Lung (tissue), 12 donors: ENCODE measurements around the gene PATJ. TPM values are rescaled to one million over a fixed set of nuclear protein-coding genes. Genes with fewer than 3 reads are reported as not detected.
A peak's percentile ranks its signal among the peaks of the same experiment; 100 is the strongest.

ENCODE experiments used
- ATAC-seq: fragments of 200-7000 bp; cut with Tn5 transposase; one replicate; pipeline ENCODE4 v1.9.1; 2020; ENCODE audit warnings: moderate number of reproducible peaks; ENCODE audit not compliant: insufficient read depth, low FRiP score
- DNase-seq, 3 donors: peaks; one replicate each; pipeline ENCODE4 v3.0.0-alpha.2; 2013 to 2017
- H3K27ac ChIP-seq, 2 donors: one replicate each; pipeline ENCODE4 v1.5.1; 2013; ENCODE audit warnings: mild to moderate bottlenecking in 2 of 2, moderate library complexity in 2 of 2, control low read depth in 1 of 2, inconsistent platforms in 1 of 2, low read depth in 1 of 2, low read length in 1 of 2
- H3K27me3 ChIP-seq, 3 donors: one replicate each; pipeline ENCODE4 v1.5.1; 2013; ENCODE audit warnings: low read length in 2 of 3; ENCODE audit not compliant: control insufficient read depth in 3 of 3, insufficient read depth in 3 of 3
- H3K36me3 ChIP-seq, 4 donors: one replicate each; pipeline ENCODE4 v1.5.1; 2013; ENCODE audit warnings: low read length in 4 of 4, mild to moderate bottlenecking in 1 of 4, moderate library complexity in 1 of 4; ENCODE audit not compliant: control insufficient read depth in 4 of 4, insufficient read depth in 4 of 4
- H3K4me1 ChIP-seq, 5 donors: one replicate each; pipeline ENCODE4 v1.5.1; 2013; ENCODE audit warnings: low read length in 5 of 5, mild to moderate bottlenecking in 2 of 5, moderate library complexity in 1 of 5; ENCODE audit not compliant: control insufficient read depth in 5 of 5, insufficient read depth in 5 of 5
- H3K4me3 ChIP-seq: one replicate; pipeline ENCODE4 v1.5.1; 2013; ENCODE audit warnings: mild to moderate bottlenecking, control low read depth, moderate library complexity
- H3K9ac ChIP-seq, 2 donors: one replicate each; pipeline ENCODE4 v1.5.1; 2013; ENCODE audit warnings: low read length in 2 of 2, control low read depth in 1 of 2; ENCODE audit not compliant: insufficient read depth in 1 of 2
- H3K9me3 ChIP-seq, 4 donors: one replicate each; pipeline ENCODE4 v1.5.1; 2013; ENCODE audit warnings: low read length in 3 of 4, mild to moderate bottlenecking in 1 of 4, moderate library complexity in 1 of 4; ENCODE audit not compliant: control insufficient read depth in 4 of 4, insufficient read depth in 3 of 4
- CTCF ChIP-seq: IDR thresholded peaks from 2 replicates; pipeline ENCODE4 v1.5.1; 2012; ENCODE audit warnings: mild to moderate bottlenecking; ENCODE audit errors: control extremely low read depth, extremely low read depth
- WGBS, 2 donors: extraction: QIAGEN DNeasy Blood & Tissue Kit; methylation state at CpG; one replicate each; pipeline ENCODE4 v1.1.7; 2013; 5-methylcytosine and 5-hydroxymethylcytosine counted together
- polyA plus RNA-seq, 2 donors: library from polyadenylated mRNA; stranded (reverse); fragments of 200-250 nt; gene quantifications; one replicate each; pipeline ENCODE4 v1.2.1, GENCODE V29; 2013
- total RNA-seq, 2 donors: library from RNA; depleted of rRNA in 1 of 2; stranded (reverse); fragments of >200 nt in 1 of 2; gene quantifications; one replicate each; pipeline ENCODE4 v1.2.1, GENCODE V29; 2014 to 2021
- donor health status: control.
- donor health status: control.
- donor health status: Bipolar disorder and iron deficiency.
- donor health status: healthy.
- donor health status: DM: yes; HTN: yes; CAD: no.

The PATJ gene
- total and polyA plus RNA-seq, 4 donors: 5.3 to 115 (median 26.8) TPM

- 94 to 96% methylated on average over 6 of the region's 6 CpGs for WGBS, 2 donors
Observed at GRCh38 chr1:61956016-61956645, 213.9 kb downstream of the PATJ start.

GRCh38 chr1:61956784-61957183 lies 214.5 kb downstream of the PATJ start:
- H3K27me3 ChIP-seq: no peaks in the 10 kb centered on the region
- H3K36me3 ChIP-seq: peaks cover 0 to 1% (median 0%) of the 10 kb centered on the region in 4 donors
- H3K4me3 ChIP-seq: no peak overlapping the region
- H3K27ac ChIP-seq: no peak overlapping the region
- no peak for ATAC-seq
- 85% methylated on average over 2 of the region's 2 CpGs for WGBS, 2 donors
- peaks cover 0 to 6% (median 0%) of the 10 kb centered on the region in 5 donors for H3K4me1 ChIP-seq
- H3K9ac ChIP-seq: no peak overlapping the region
- no peak for TF ChIP-seq CTCF
- H3K9me3 ChIP-seq: no peaks in the 10 kb centered on the region
- DNase-seq: no peak

More at GRCh38 chr1:61956016-61956645, 213.9 kb downstream of the PATJ start:
- TF ChIP-seq CTCF: no peak
- peaks cover 0 to 6% (median 0%) of the 10 kb centered on the region in 5 donors for H3K4me1 ChIP-seq
- H3K9ac ChIP-seq: no peak overlapping the region
- no peak for DNase-seq
- no peak overlapping the region for H3K27ac ChIP-seq
- H3K4me3 ChIP-seq: no peak overlapping the region
- no peak for ATAC-seq
- H3K36me3 ChIP-seq: peaks cover 0 to 1% (median 0%) of the 10 kb centered on the region in 4 donors
- no peaks in the 10 kb centered on the region for H3K9me3 ChIP-seq
- no peaks in the 10 kb centered on the region for H3K27me3 ChIP-seq

GRCh38 chr1:61961009-61961408 lies 218.7 kb downstream of the PATJ start:
- Histone ChIP-seq H3K27me3 (no peaks in the 10 kb centered on the region), H3K4me3 (no peak overlapping the region), H3K4me1 (peaks cover 0 to 5% (median 0%) of the 10 kb centered on the region in 5 donors), H3K27ac (no peak overlapping the region), H3K9ac (no peak overlapping the region), H3K9me3 (no peaks in the 10 kb centered on the region), H3K36me3 (peaks cover 0 to 1% (median 0%) of the 10 kb centered on the region in 4 donors)
- WGBS, 2 donors: 72 to 95% methylated on average over 3 of the region's 3 CpGs
- no peak for TF ChIP-seq CTCF
- DNase-seq (peak; percentile 14 to 35 (median 33)), ATAC-seq (no peak)
